Stimulated activated CD4-positive, alpha-beta T cell treated with anti-CD3 and anti-CD28 coated beads, Interleukin-1b, Interleukin-23, amount 100 ng/mL, for 48 hours (primary cell): ENCODE data around the gene FBXL2.
"Not testable (repeated sequence)": the region's sequence is repeated elsewhere in the genome, so short reads cannot be mapped to it uniquely, and the experiment has no call there.

Source experiments
- DNase-seq: peaks from one replicate; pipeline ENCODE4 v3.0.0-alpha.2; 2020

Gene FBXL2

GRCh38 chr3:33317963-33318709 lies 40.9 kb downstream of the FBXL2 start:
- DNase-seq: no peak

GRCh38 chr3:33318710-33319380 lies 41.6 kb downstream of the FBXL2 start:
- no peak for DNase-seq

- no peak for DNase-seq
These were observed 45.2 kb downstream of the FBXL2 start for GRCh38 chr3:33322412-33322811.

- no peak for DNase-seq
These were observed 54.2 kb downstream of the FBXL2 start for GRCh38 chr3:33331414-33331813.

GRCh38 chr3:33334364-33334763 lies 57.1 kb downstream of the FBXL2 start:
- no peak for DNase-seq

- not testable (repeated sequence) for DNase-seq
These were observed 61.8 kb downstream of the FBXL2 start for GRCh38 chr3:33338936-33339465.

- DNase-seq: no peak
These were observed 62.5 kb downstream of the FBXL2 start for GRCh38 chr3:33339758-33340157.

GRCh38 chr3:33355611-33356010 lies 78.4 kb downstream of the FBXL2 start:
- no peak for DNase-seq

- DNase-seq: no peak
These were observed 81.0 kb downstream of the FBXL2 start for GRCh38 chr3:33358172-33358781.

- no peak for DNase-seq
These were observed 83.0 kb downstream of the FBXL2 start for GRCh38 chr3:33360136-33360825.

GRCh38 chr3:33363113-33363800 lies 86.0 kb downstream of the FBXL2 start:
- no peak for DNase-seq

- no peak for DNase-seq
These were observed 86.8 kb downstream of the FBXL2 start for GRCh38 chr3:33364060-33364459.

GRCh38 chr3:33364531-33365128 lies 87.4 kb downstream of the FBXL2 start:
- no peak for DNase-seq

- DNase-seq: peak; percentile 24
These were observed 95.2 kb downstream of the FBXL2 start for GRCh38 chr3:33372218-33373081.

GRCh38 chr3:33373082-33373437 lies 95.8 kb downstream of the FBXL2 start:
- no peak for DNase-seq

GRCh38 chr3:33377489-33377888 lies 100.2 kb downstream of the FBXL2 start:
- DNase-seq: no peak

GRCh38 chr3:33377931-33378330 lies 100.7 kb downstream of the FBXL2 start:
- no peak for DNase-seq

- DNase-seq: no peak
These were observed 103.4 kb downstream of the FBXL2 start for GRCh38 chr3:33380653-33381052.

GRCh38 chr3:33383951-33384350 lies 106.7 kb downstream of the FBXL2 start:
- no peak for DNase-seq

GRCh38 chr3:33385423-33385822 lies 108.2 kb downstream of the FBXL2 start:
- peak; percentile 66 for DNase-seq

GRCh38 chr3:33386631-33387030 lies 109.4 kb downstream of the FBXL2 start:
- no peak for DNase-seq
